IMR-90 (cell line): ENCODE measurements around the gene AZIN2.

Source experiments
- CEBPB ChIP-seq: IDR thresholded peaks from 2 replicates; pipeline ENCODE4 v1.6.1; 2012; ENCODE audit warnings: low read depth, low read length, improper control_type of control experiment
- TF ChIP-seq, protein P1 (sequence below): conservative IDR thresholded peaks from 2 replicates; pipeline ENCODE4 v1.5.1; 2012; ENCODE audit warnings: mild to moderate bottlenecking, low read depth, low read length, improper control_type of control experiment

DNA sequence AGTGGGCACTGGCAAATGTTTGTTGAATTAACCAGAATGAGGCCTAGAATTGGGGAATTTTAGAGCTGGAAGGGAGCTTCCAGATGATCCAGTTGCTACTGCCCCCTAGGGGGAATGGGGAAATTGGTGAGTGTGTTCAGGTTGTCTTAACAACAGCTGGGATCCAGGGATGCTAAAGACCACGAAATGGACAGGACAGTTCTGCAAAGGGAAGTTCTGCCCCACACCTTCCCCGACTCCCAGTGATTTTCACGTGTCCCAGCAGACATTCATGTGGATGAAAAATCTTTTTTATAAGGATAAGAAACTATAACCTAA, 67.0 kb downstream of the AZIN2 start:
- no peak for TF ChIP-seq CEBPB
- TF ChIP-seq, protein P1, sequence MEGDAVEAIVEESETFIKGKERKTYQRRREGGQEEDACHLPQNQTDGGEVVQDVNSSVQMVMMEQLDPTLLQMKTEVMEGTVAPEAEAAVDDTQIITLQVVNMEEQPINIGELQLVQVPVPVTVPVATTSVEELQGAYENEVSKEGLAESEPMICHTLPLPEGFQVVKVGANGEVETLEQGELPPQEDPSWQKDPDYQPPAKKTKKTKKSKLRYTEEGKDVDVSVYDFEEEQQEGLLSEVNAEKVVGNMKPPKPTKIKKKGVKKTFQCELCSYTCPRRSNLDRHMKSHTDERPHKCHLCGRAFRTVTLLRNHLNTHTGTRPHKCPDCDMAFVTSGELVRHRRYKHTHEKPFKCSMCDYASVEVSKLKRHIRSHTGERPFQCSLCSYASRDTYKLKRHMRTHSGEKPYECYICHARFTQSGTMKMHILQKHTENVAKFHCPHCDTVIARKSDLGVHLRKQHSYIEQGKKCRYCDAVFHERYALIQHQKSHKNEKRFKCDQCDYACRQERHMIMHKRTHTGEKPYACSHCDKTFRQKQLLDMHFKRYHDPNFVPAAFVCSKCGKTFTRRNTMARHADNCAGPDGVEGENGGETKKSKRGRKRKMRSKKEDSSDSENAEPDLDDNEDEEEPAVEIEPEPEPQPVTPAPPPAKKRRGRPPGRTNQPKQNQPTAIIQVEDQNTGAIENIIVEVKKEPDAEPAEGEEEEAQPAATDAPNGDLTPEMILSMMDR, result peak; percentile 58
